CD4-positive, alpha-beta T cell treated with Interleukin-4 for 1 hour (primary cell): ENCODE measurements around the gene VAV2.
"Not testable (repeated sequence)": the region's sequence is repeated elsewhere in the genome, so short reads cannot be mapped to it uniquely, and the experiment has no call there.

Source experiments
- DNase-seq, 2 donors: peaks; one replicate each; pipeline ENCODE4 v3.0.0-alpha.2; 2020 to 2022

The VAV2 gene

GRCh38 chr9:133996531-133997520 is 4.7 kb upstream of the VAV2 start:
- DNase-seq: no peak

- DNase-seq: no peak
Measured at GRCh38 chr9:133995012-133995896, 3.1 kb upstream of the VAV2 start.

GRCh38 chr9:133994353-133995011 is 2.4 kb upstream of the VAV2 start:
- DNase-seq: peak; percentile 66 to 74

GRCh38 chr9:133993635-133994253 is 1.6 kb upstream of the VAV2 start:
- no peak for DNase-seq

GRCh38 chr9:133992780-133993634 is 883 bp upstream of the VAV2 start:
- peak; percentile 67 to 77 for DNase-seq

- no peak for DNase-seq
Measured at GRCh38 chr9:133991214-133991921, 756 bp downstream of the VAV2 start.

GRCh38 chr9:133990366-133991213 is 1.5 kb downstream of the VAV2 start:
- no peak for DNase-seq

GRCh38 chr9:133989625-133990365 is 2.3 kb downstream of the VAV2 start:
- DNase-seq: no peak

GRCh38 chr9:133988771-133989170 is 3.4 kb downstream of the VAV2 start:
- DNase-seq: not testable (repeated sequence)

- no peak for DNase-seq
Measured at GRCh38 chr9:133987946-133988665, 4.0 kb downstream of the VAV2 start.

GRCh38 chr9:133987446-133987788 is 4.7 kb downstream of the VAV2 start:
- no peak for DNase-seq

GRCh38 chr9:133986774-133987445 is 5.2 kb downstream of the VAV2 start:
- DNase-seq: no peak

GRCh38 chr9:133986061-133986460 is 6.1 kb downstream of the VAV2 start:
- no peak for DNase-seq

GRCh38 chr9:133982971-133983720 is 9.0 kb downstream of the VAV2 start:
- no peak for DNase-seq

- no peak for DNase-seq
Measured at GRCh38 chr9:133981958-133982681, 10.0 kb downstream of the VAV2 start.

- no peak for DNase-seq
Measured at GRCh38 chr9:133981589-133981957, 10.6 kb downstream of the VAV2 start.
